ENCODE data around the gene INS.

Gene INS

DNA sequence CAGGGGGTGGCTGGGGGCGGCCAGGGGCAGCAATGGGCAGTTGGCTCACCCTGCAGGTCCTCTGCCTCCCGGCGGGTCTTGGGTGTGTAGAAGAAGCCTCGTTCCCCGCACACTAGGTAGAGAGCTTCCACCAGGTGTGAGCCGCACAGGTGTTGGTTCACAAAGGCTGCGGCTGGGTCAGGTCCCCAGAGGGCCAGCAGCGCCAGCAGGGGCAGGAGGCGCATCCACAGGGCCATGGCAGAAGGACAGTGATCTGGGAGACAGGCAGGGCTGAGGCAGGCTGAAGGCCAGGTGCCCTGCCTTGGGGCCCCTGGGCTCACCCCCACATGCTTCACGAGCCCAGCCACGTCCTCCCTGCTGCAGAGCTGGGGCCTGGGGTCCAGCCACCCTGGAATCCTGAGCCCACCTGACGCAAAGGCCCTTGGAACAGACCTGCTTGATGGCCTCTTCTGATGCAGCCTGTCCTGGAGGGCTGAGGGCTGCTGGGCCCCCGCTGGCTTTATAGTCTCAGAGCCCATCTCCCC lies at the start of gene INS:
TSS of gene INS (minus strand) at position 474 of the 524 bp plus-strand sequence. CDS start at position 236, 238 bp downstream.
- no peak within 1 kb of the TSS for H3K27ac ChIP-seq
- no peak for DNase-seq (ENCODE audit: low read depth, low spot score)

GRCh38 chr11:2210366-2211112 lies 49.5 kb upstream of the INS start:
- no peak overlapping the region for H3K27ac ChIP-seq
- no peak for DNase-seq (ENCODE audit: low read depth, low spot score)

DNA sequence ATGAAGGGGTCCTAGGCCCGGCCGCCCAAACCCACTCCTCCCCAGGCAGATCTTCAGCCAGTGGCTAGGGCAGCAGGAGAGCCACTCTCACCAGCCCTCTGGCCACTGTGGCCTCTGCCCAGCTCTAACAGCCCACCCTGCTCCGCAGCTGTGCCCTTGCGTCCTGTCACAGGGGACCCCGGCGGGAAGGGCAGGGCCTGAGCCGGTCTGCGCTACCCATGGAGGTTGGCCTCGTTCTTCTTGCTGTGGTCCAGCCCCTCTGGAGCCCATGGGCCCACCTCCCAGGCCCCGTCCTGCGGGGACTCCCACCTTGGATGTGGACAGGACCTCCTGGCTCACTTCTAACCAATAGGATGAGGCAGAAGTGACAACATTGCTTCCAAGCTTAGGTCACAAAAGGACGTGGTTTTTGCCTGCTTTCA lies 48.9 kb upstream of the INS start:
- no peak for DNase-seq (ENCODE audit: low read depth, low spot score)
- H3K27ac ChIP-seq, result no peak overlapping the region

GRCh38 chr11:2209370-2209801 lies 48.4 kb upstream of the INS start:
- no peak overlapping the region for H3K27ac ChIP-seq
- no peak for DNase-seq (ENCODE audit: low read depth, low spot score)

GRCh38 chr11:2208691-2209369 lies 47.8 kb upstream of the INS start:
- H3K27ac ChIP-seq, result no peak overlapping the region
- no peak for DNase-seq (ENCODE audit: low read depth, low spot score)

DNA sequence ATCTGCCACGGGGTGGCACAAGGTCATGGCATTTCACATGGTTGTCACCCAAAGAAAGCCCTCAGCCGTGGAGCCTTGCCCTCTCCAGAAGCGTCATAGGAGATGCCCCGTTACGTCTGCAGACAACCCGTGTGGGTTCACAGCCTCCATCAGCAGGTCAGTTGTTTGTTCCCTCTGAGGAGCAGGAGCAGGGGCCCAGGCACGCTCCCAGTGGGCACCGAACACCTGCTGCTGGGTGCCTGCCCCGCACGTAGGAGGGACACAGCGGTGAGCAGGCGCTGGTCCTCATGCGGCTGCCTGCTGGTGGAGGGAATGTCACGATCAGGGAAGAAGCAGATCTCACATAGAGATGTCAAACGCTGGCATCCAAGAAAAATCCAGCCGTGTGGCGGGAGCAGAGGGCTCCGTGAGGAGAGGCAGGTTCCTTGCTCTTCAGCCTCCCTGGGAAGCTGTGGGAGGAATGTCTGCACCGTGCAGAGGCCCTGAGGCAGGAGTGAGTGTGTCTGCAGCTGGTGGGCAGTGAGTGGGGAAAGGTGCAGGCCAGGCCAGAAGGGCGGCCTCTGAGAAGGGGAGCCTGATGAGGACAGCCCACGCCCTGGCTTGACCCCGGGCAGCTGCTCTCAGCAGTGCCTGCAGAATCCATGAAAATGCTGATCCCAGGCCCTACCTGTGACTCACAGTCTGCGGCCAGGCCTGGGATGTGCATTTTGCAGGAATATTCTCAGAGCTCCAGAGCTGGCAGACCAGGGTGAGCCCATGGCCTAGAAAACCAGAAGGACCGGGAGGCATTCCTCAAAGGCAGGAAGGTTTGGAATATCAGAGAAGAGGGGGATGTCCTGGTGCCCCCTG lies 47.0 kb upstream of the INS start:
- H3K27ac ChIP-seq, result no peak overlapping the region
- no peak for DNase-seq (ENCODE audit: low read depth, low spot score)

DNA sequence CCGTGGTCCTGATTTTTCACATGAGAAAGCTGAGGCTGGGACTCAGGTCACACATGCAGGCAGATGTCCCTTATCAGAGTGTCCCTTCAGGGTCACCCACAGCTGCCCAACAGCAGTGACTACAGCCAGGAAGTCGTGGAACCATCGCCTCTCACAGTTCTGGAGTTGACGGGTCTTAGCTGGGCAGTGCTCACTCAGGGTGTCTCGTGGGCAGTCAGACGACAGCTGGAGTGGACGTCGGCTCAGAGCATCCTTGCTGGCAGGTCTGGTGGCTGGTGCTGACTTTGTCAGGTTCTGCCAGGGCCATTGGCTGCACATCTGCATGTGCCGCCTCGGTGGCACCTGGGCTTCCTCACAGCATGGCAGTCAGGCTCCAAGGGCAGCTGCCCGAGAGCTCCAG lies 46.2 kb upstream of the INS start:
- H3K27ac ChIP-seq, result no peak overlapping the region
- no peak for DNase-seq (ENCODE audit: low read depth, low spot score)

DNA sequence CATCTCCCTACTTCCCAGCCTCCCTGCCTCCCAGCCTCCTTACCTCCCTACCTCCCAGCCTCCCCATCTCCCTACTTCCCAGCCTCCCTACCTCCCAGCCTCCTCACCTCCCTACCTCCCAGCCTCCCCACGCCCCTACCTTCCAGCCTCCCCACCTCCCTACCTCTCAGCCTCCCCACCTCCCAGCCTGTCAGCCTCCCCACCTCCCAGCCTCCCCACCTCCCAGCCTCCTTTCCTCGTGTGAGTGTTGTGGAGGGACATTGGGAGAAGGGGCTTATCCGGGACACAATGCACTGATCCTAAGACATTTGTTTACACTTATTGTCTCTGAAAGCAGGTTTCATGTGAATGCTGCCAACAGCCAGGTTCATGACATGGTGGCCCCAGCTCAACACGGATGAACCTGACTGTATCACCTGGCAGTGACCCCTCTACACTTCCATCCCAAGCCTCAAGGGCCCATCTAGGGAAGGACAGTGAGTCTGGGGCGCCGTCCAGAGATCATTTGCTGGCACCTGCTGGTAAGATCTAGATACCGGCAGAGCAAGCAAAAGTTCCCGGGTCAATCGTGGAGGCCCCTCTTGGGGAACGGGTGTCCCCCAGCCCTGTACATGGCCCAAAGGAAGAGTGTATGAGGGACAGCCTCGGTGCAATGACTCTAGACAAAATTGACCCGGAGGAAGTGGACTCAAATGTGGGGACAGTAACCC lies 45.1 kb upstream of the INS start:
- H3K27ac ChIP-seq, result no peak overlapping the region
- no peak for DNase-seq (ENCODE audit: low read depth, low spot score)

GRCh38 chr11:2205214-2205720 lies 44.3 kb upstream of the INS start:
- H3K27ac ChIP-seq, result no peak overlapping the region

DNA sequence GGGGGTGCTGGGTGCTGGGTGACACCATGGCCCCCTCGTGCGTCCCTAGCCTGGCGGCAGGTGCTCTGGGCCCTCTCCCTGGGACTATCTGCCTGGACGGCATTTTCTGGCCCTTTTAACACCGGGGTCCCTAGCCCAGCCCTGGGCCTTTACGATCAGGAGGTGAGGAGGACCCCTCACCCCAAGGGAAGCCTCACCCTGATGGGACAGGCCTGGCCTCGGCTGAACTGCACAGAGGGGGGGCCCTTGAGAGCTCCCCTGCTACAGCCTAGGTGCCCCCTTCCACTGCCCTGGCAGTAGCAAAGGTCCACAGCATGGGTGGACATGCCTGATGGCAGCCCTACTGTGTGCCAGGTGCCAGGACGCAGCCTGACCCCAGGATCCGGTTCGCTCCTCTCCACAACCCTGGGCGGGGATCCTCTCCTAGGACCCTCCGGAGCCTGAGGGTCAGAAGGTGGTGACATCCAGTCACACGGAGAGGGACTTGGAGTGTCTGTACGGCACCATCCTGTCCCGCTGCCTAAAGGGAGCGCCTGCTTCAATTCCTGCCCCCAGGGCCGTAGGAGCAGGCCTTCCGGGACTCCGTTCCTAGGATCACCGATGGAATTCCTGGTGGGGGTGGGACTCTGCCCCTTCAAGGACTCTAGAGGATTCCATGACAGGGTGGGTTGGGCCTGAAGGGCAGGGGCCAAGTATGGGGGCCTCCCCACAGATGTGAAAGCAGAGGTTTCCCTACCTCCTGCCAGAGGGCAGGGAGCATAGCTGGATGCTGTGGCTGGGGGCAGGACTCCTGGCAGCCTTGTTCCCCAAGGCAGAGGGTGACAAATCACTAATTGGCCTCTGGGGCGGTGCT lies 43.6 kb upstream of the INS start:
- no peak for DNase-seq (ENCODE audit: low read depth, low spot score)
- no peak overlapping the region for H3K27ac ChIP-seq

More at GRCh38 chr11:2205214-2205720, 44.3 kb upstream of the INS start:
- no peak for DNase-seq (ENCODE audit: low read depth, low spot score)

GRCh38 chr11:2203440-2204259 lies 42.6 kb upstream of the INS start:
- H3K27ac ChIP-seq, result no peak overlapping the region
- DNase-seq (ENCODE audit: low read depth, low spot score), result no peak

DNA sequence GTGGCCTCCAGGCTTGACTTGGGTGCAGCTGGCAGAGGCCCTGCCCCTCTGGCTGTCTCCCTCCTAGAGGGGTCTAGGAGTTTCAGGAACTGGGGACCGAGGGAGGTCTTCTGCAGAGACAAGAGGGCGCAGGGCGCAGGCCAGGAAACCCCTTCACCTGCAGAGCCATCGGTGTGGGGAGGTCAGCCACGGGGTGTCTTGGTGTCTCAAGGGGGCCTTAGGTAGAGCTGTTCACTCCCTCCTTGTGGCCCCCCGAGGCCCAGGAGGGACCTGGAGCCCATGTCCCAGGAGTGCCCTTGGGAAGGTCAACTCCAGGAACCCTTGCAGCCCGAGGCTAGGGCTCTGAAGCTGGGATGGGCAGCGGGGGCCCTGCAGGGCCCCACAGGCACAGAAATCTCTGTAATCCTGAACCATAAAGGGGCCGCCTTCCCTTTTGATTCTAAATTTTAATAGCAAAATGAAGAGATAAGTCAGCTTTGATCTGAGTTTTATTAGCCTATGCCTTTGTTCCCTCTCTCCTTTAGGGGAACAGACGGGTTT lies 42.0 kb upstream of the INS start:
- no peak for DNase-seq (ENCODE audit: low read depth, low spot score)
- peak overlapping the region; percentile 56 for H3K27ac ChIP-seq

DNA sequence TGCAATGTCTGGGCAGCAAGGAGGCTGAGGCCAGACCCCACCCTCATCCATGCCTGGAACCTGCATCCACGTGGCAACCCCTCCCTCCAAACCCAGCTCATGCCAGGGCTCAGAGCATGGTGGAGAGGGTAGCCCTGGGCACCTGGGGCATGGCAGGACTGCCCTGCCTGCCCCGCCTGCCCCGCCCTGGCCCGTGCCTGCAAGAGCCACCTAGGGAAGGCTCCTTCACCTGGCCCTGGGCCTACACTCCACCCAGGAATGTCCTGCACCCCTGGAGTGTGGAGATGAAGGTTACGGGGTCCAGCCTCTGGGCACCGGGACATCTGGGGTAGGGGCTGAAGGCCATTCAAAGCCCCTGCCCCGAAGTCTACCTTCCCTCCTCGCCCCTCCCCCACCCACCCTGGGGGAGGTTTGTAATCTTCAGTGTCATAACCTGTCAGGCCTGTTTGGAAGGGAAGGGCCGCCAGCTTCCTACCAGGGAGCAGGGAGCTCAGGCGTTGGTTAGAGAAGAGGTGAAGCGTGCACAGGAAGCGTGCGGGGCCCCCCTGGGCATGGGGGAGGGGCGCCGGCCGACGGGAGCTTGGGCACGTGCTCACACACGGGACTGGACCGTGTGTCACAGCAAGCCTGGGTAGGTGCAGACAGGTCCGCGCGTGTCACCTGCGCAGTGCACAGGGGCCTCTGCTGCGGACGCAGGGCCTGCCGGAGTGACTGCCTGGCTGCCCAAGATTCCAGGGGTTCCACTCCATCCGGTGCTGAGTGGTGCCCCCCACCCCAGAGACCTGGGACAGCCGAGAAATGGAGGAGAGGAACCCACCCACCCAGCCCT lies 41.3 kb upstream of the INS start:
- H3K27ac ChIP-seq, result peak overlapping the region; percentile 56
- peak; percentile 66 for DNase-seq (ENCODE audit: low read depth, low spot score)

GRCh38 chr11:2201542-2201941 lies 40.5 kb upstream of the INS start:
- H3K27ac ChIP-seq, result peak overlapping the region; percentile 56
- no peak for DNase-seq (ENCODE audit: low read depth, low spot score)

- DNase-seq (ENCODE audit: low read depth, low spot score), result no peak
- no peak overlapping the region for H3K27ac ChIP-seq
These were observed 40.0 kb upstream of the INS start for GRCh38 chr11:2200957-2201519.

DNA sequence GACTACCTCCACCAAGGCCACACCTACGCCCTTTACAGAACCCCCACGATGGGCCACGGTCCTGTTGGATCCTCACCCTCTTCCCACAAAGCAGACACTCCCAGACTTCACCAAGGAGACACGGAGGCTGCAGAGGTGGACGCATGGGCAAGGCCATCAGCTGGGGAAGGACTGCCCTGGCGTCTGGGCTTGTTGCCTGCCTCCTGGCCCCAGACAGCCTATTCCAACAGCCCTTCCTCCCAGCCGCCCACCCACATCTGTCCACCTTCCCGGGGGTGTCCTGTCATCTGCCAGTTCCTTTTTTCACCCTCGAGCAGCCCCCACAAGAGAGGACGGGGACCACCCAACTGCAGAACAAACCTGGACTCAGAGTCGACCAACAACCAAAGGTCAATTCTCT lies 39.5 kb upstream of the INS start:
- H3K27ac ChIP-seq, result no peak overlapping the region
- no peak for DNase-seq (ENCODE audit: low read depth, low spot score)
